ENCODE data around the gene SLAMF7.

SLAMF7 gene

DNA sequence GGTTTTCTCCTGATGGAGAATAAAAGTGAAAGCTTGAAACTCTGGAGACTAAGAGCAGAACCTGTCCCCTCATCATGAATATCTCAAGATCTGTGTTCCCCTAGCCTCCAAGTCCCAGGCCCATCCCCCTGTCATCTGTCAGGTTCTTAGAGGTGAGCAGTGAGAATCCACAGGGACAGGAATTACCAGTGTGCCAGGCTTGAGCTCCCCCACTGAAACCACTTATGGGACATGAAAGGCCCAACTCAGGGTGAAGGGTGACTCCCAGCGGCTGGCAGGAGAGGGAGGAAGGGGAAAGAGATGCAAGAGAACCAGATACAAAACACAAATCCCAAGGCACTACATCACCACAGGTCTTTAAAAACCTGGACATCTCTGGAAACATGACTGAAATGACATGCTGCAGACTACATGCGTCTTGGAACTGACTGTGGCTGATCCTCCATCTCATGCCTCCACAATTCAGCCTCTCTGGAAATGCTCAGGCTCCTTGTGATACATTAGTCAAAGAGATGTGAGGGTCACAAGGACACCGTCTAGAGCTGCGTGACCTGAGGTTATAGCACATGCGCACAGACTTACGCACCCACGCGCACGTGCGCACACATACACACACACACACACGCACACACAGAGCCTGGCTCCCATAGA, 50.1 kb downstream of the SLAMF7 start:
- DNase-seq = no peak
- TF ChIP-seq GATA1 (IDR thresholded peaks at IDR 0.05; ENCODE audit: low read depth, low read length) (no peak), POLR2A (IDR thresholded peaks at IDR 0.05; ENCODE audit: low read length) (no peak)

DNA sequence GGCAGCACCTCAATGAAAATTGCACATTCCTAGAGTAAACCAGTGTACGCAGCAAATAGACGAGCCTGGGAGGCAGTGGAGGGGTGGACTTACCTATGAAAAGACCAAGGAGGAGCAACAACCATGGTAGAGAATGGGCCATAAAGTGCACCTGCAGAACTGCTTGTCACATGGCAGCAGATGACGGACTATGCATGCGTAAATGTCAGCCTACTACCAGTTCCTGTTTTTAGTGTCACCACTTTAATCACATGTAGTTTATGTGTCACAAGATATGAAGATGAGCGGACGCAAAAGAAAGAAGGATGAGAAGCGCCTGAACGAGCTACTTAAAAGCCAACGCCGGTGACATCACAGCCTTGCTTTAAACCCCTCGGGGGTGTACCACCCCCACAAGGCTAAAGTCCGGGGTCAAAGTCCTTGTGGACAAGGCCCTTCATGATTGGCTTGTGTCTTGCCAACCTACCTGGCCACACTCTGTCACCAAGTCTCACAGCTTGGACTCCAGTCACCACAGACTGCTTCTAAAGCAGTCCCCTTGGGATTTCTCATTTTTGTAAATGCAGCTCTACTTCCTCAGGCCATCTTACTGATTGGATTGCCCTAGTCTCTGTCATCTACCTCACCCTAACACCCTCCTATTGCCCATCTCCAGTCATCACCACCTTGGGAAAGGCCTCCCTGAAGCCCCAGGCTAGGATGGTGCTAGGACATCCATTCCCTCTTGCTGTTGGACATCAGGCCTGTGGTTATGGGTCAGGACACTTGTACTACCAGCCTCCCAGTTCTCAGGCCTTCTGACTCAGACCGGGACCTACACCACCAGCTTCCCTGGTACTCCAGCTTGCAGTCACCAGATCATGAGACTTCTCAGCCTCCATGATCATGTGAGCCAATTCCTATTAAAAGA, 50.9 kb downstream of the SLAMF7 start:
- no peak for DNase-seq
- TF ChIP-seq GATA1 (IDR thresholded peaks at IDR 0.05; ENCODE audit: low read depth, low read length) (no peak), POLR2A (IDR thresholded peaks at IDR 0.05; ENCODE audit: low read length) (no peak)

DNA sequence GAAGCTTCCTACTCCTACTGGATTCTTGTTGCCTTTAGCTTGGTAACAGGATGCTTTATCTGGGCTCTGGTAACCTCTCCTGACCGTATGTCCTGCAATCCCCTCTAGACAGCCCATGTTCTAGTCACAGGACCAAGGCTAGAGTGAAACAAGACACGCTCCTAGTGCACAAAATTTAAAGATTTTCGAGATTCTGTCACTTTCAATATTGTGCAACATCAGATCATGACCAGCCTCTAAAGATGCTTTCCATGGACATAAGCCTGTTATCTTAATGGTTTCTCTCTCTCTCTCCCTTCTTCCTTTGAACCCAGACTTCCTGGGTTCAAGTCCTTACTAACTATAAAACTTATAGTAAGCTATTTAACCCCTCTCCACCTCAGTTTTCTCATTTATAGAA, 55.3 kb downstream of the SLAMF7 start:
- DNase-seq = no peak
- TF ChIP-seq GATA1 (IDR thresholded peaks at IDR 0.05; ENCODE audit: low read depth, low read length) = no peak
- no peak for TF ChIP-seq POLR2A (IDR thresholded peaks at IDR 0.05; ENCODE audit: low read length)

DNA sequence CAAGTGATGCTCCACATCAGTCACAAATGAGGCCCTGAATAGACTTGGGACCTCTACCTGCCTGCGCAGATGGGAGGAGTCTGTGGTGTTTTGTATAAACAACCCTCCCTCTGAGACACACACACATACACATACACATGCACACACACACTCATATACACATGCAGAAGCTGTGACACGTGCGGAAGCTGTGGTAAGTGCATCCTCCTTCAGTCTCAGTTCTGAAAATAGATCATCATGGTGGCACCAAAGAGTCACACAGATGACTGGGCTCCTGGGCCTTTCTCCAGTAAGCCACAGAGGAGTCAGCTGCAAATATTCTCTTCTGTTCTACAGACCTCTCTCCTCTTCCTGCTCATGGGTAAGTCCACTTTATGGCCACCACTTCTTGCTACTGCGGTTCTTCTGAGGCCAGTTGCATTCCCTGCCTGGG, 56.9 kb downstream of the SLAMF7 start, which contains the start of gene LY9:
Gene LY9 (plus strand): TSS at position 224 of the 433 bp plus-strand sequence. CDS start 14 bp downstream, at position 238.
- no peak for DNase-seq
- no peak for TF ChIP-seq GATA1 (IDR thresholded peaks at IDR 0.05; ENCODE audit: low read depth, low read length)
- no peak for TF ChIP-seq POLR2A (IDR thresholded peaks at IDR 0.05; ENCODE audit: low read length)

DNA sequence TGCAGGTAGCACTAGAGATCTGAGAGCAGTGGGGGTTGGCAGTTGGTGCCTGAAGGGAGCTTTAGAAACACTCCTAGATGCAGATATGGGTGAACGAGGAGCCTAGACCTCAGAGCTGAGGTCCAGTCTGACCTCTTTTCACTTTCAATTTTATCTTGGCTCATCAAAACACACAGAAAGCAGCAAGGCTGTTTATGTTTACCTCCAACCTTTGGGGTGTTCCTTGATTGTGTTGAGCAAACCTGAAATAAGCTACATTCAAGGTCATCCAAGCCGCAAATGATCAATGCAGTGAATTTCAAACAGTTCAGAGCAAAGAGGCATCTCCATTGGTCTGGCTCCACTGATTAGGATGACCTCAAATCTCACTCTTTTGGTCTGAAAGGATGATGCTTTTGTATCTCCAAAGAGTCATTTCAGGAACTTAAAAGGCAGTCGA, 58.2 kb downstream of the SLAMF7 start:
- DNase-seq = no peak
- TF ChIP-seq GATA1 (IDR thresholded peaks at IDR 0.05; ENCODE audit: low read depth, low read length) (no peak), POLR2A (IDR thresholded peaks at IDR 0.05; ENCODE audit: low read length) (no peak)

DNA sequence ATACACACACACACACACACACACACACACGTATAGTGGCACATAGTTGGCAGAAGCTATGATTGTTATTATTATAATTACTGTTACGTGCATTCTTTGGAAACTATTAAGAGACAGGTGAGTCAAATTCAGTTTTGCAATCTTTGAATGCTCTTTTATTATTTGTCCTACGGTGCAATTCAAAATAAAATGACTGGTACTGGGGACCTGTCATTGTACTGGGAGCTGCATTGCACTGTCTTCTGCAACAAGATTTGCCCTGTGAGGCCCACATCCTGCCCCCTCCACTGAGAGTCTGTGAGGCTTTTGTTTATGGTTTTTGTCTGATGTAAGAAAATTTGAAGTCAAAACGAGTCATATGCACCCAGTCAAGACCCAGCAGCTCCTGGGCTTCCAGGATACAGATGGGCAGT, 58.8 kb downstream of the SLAMF7 start:
- no peak for DNase-seq
- TF ChIP-seq GATA1 (IDR thresholded peaks at IDR 0.05; ENCODE audit: low read depth, low read length) = no peak
- TF ChIP-seq POLR2A (IDR thresholded peaks at IDR 0.05; ENCODE audit: low read length) = no peak

DNA sequence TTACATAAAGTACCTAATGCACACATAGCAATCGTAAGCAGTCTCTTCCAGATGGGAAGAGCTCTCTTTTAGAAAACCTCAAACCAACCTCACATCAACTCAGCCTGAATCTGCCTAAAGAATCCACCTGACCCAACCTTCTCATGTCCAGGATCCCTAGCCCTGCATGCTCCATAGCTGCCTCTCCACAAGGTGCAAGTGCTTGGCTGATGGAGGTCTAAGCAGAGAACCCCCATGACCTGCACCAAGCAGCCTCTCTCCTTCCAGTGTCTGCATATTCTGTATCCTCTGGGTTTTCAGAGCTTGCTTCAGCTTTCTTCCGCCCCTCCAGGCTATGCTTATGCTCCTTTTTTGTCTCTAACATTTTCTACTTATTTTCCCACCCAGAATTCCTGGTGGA, 59.4 kb downstream of the SLAMF7 start:
- no peak for DNase-seq
- TF ChIP-seq GATA1 (IDR thresholded peaks at IDR 0.05; ENCODE audit: low read depth, low read length) (no peak), POLR2A (IDR thresholded peaks at IDR 0.05; ENCODE audit: low read length) (no peak)

DNA sequence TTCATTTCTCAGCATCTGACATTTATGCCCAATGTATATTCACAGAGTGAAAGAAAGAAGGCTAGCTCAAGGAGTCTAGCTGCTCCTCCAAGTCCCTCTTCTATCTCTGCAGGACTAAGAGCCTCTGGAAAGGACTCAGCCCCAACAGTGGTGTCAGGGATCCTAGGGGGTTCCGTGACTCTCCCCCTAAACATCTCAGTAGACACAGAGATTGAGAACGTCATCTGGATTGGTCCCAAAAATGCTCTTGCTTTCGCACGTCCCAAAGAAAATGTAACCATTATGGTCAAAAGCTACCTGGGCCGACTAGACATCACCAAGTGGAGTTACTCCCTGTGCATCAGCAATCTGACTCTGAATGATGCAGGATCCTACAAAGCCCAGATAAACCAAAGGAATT, 60.6 kb downstream of the SLAMF7 start:
- no peak for TF ChIP-seq GATA1 (IDR thresholded peaks at IDR 0.05; ENCODE audit: low read depth, low read length)
- no peak for TF ChIP-seq POLR2A (IDR thresholded peaks at IDR 0.05; ENCODE audit: low read length)
- no peak for DNase-seq

DNA sequence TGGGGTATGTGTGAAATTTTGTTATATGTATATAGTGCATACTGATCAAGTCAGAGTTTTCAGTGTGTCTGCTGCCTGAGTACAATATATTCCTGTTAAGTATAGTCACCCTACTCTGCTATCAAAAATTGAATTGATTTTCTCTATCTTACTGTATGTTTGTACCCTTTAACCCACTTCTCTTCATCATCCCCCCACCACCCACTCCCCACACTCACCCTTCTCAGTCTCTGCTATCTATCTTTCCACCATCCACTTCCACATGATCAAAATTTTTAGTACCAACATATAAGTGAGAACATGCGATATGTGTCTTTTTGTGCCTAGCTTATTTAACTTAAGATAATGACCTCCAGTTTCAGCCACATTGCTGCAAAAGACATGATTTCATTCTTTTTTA, 61.1 kb downstream of the SLAMF7 start:
- TF ChIP-seq GATA1 (IDR thresholded peaks at IDR 0.05; ENCODE audit: low read depth, low read length) (no peak), POLR2A (IDR thresholded peaks at IDR 0.05; ENCODE audit: low read length) (no peak)
- no peak for DNase-seq

DNA sequence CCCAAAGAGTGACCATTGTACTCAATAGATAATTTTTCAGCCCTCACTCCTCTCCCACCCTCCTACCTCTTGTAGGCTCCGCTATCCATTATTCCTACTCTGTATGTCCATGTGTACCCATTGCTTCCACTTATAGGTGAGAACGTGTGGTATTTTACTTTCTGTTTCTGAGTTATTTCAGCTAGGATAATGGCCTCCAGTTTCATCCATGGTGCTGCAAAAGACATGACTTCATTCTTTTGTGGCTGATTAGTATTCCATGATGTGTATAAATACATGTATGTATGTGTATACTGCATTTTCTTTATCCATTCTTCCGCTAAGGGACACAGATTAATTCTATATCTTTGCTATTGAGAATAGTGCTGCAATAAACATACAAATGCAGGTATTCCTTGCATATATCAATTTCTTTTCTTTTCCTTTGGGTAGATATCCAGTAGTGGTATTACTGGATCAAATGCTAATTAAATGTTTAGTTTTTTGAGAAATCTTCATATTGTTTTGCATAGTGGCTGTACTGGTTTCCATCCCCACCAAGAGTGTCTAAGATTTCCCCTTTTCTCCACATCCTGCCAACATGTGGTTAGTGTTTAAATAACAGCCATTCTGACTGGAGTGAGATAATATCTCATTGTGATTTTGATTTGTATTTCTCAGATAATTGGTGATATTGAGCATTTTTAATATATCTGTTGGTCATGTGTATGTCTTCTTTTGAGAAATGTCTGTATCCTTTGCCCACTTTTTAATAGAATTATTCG, 61.8 kb downstream of the SLAMF7 start:
- no peak for DNase-seq
- TF ChIP-seq GATA1 (IDR thresholded peaks at IDR 0.05; ENCODE audit: low read depth, low read length) = no peak
- TF ChIP-seq POLR2A (IDR thresholded peaks at IDR 0.05; ENCODE audit: low read length) = no peak

DNA sequence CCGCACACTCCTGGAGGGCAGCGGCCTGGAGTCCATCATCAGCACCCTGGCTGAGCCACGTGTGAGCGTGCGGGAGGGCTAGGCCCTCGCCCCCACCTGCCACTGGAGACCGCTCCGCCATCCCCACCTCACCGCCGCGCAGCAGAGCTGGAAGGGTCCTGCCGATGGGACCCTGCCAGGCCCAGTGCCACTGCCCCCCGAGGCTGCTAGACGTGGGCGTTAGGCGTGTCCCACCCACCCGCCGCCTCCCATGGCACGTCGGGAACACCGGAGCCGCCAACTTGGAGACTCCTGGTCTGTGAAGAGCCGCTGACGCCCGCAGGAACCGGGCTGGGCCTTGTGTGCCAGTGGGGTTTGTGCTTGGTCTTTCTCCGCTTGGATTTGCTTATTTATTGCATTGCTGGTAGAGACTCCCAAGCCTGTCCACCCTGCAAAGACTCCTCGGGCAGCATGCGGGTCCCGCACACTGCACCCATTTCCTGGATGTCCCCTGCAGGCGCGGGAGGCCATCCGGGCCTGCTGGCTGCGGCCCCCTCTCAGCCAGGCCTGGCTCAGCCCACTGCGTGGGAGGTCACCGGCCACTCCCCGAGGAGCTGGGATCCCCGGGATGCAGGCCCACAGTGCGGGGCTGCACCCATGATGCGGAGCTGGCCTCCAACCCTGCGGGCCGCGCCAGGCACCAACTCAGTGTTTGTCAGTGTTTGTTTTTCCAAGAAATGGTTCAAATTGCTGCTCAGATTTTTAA, 63.0 kb downstream of the SLAMF7 start:
- TF ChIP-seq GATA1 (IDR thresholded peaks at IDR 0.05; ENCODE audit: low read depth, low read length) (no peak), POLR2A (IDR thresholded peaks at IDR 0.05; ENCODE audit: low read length) (no peak)
- DNase-seq = no peak

Measured in erythroblast (primary cell).